ENCODE measurements around the gene C6orf132.
"Not testable (repeated sequence)": the region's sequence is repeated elsewhere in the genome, so short reads cannot be mapped to it uniquely, and the experiment has no call there.

The C6orf132 gene

GRCh38 chr6:42158631-42159030, 16.2 kb upstream of the C6orf132 start:
- no peak overlapping the region for H3K27ac ChIP-seq
- TF ChIP-seq CTCF (conservative IDR thresholded peaks at IDR 0.05) = no peak

GRCh38 chr6:42158011-42158410, 15.6 kb upstream of the C6orf132 start:
- no peak overlapping the region for H3K27ac ChIP-seq
- no peak for TF ChIP-seq CTCF (conservative IDR thresholded peaks at IDR 0.05)

GRCh38 chr6:42156638-42157037, 14.2 kb upstream of the C6orf132 start:
- no peak overlapping the region for H3K27ac ChIP-seq
- TF ChIP-seq CTCF (conservative IDR thresholded peaks at IDR 0.05) = no peak

- TF ChIP-seq CTCF (conservative IDR thresholded peaks at IDR 0.05) = no peak
- no peak overlapping the region for H3K27ac ChIP-seq
Measured at GRCh38 chr6:42155293-42155692, 12.9 kb upstream of the C6orf132 start.

GRCh38 chr6:42154461-42155209, 12.2 kb upstream of the C6orf132 start:
- TF ChIP-seq CTCF (conservative IDR thresholded peaks at IDR 0.05) = no peak
- no peak overlapping the region for H3K27ac ChIP-seq

GRCh38 chr6:42153921-42154320, 11.5 kb upstream of the C6orf132 start:
- H3K27ac ChIP-seq = no peak overlapping the region
- no peak for TF ChIP-seq CTCF (conservative IDR thresholded peaks at IDR 0.05)

- not testable (repeated sequence) for H3K27ac ChIP-seq
Measured at GRCh38 chr6:42152528-42153213, 10.3 kb upstream of the C6orf132 start.

GRCh38 chr6:42152024-42152423, 9.6 kb upstream of the C6orf132 start:
- H3K27ac ChIP-seq = no peak overlapping the region
- TF ChIP-seq CTCF (conservative IDR thresholded peaks at IDR 0.05) = no peak
